Posterior vena cava (tissue), 2 donors: ENCODE results near the gene SNPH. TPM values are rescaled to one million over a fixed set of nuclear protein-coding genes. Genes with fewer than 3 reads are reported as not detected.
"Not testable (repeated sequence)": the region's sequence is repeated elsewhere in the genome, so short reads cannot be mapped to it uniquely, and the experiment has no call there.

Source experiments
- DNase-seq: peaks from one replicate; pipeline ENCODE4 v3.0.0-alpha.2; 2020; ENCODE audit warnings: low spot score
- intact Hi-C, 2 donors: fragments of 100-400 bp; cut with DNase I; formaldehyde crosslinking; loops; one replicate each; pipeline versions ENCODE4 v1.14.1 to v1.14.2; 2022 to 2023
- total RNA-seq, 2 donors: library from RNA; stranded (reverse); fragmentation: NEBNext Ultra II Directional; extraction: Animal tissue kit (Norgen Biotek cat#: 25700); gene quantifications; one replicate each; pipeline ENCODE4 v1.2.1, GENCODE V29; 2021
- donor health status: DM: yes; HTN: yes; CAD: no.
- donor health status: DM: yes; HTN: yes; CAD: no.

SNPH gene
- total RNA-seq, 2 donors from 2014 or later, result 8.9 to 11.9 TPM

DNA sequence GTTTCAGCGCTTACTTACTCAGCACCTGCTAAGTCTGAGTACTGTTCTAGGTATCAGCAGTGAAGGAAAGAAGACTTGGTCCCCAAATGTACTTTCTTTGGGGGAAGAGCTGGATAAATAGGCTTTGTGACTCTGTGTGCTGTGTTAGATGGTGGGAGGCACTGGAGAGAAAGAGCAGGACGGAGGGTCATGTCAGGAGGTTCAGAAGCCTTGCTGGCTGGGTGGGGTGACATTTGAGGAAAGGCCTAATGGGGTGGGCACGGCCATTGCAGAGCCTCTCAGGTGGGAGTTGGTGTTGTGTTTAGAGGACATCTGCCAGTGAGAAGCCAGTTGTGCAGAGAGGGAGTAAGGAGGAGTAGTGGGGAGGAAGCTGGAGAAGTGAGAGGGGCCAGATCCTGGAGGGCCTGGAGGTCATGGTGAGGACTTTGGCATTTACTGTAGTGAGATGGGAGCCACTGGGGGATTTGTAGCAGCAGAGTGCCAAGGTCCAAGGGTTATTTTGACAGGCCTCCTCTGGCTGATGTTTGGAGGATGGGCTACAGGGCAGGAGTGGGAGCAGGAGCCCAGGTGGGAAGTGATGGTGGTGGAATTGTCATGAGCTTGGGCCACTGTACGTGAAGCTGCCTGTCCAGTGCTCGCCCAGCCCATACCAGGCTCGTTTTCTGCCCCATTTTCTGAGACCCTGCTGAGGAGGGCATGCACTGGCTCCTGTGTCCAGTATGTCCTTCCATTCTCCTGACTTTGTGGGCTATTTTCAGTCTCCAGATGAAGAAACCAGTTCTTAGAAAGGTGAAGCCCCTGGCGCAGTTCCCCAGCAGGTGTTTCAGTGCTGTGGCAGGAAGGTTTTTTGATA lies 62.0 kb downstream of the SNPH start:
- peak; percentile 43 for DNase-seq
- intact Hi-C loops, result loop anchor here in 1 of 2 donors (5.0 kb wide), 1 partner anchor 64 kb away; the partner anchor contains the start of gene FKBP1A

DNA sequence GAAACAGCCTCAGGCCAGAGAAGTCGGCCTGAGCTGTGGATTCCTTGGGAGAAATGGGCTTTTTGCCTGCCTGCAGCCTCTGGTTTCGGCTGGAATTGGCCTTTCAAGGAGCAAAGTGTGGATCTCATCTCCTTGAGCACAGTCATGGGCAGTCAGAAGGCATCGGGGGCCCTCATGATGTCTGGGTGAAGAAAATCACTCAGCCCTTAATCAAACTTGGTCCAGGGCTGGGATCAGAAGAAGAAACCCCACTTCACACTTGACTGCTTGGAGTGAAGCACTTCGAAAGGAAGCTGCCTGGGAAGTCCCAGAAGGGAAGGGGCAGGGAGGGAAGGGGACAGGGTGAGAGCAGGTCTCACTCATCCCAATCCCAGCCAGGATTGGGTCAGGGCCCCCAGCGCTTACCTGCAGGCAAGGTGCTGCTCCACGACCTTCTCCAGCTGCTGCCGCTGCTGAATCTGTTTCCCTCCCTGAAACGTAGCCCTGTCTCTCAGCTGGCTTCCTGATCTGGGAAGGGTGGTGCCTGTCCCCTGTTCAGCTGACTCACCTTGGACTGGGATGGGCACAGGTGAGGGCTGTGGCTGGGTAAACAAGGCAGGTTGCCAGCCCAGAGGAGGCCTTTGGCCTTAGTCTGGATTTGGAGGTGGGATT lies 62.7 kb downstream of the SNPH start, which contains the start of gene SDCBP2:
TSS of gene SDCBP2 (minus strand) at position 460 of the 651 bp plus-strand sequence. CDS start 8,723 bp downstream, outside the sequence.
- intact Hi-C loops, result loop anchor here (1.0 to 5.0 kb wide), 2 partner anchors 24 to 63 kb away; partner anchors contain the start of gene FKBP1A (in 1 of the 2)
- DNase-seq, result peak; percentile 41

DNA sequence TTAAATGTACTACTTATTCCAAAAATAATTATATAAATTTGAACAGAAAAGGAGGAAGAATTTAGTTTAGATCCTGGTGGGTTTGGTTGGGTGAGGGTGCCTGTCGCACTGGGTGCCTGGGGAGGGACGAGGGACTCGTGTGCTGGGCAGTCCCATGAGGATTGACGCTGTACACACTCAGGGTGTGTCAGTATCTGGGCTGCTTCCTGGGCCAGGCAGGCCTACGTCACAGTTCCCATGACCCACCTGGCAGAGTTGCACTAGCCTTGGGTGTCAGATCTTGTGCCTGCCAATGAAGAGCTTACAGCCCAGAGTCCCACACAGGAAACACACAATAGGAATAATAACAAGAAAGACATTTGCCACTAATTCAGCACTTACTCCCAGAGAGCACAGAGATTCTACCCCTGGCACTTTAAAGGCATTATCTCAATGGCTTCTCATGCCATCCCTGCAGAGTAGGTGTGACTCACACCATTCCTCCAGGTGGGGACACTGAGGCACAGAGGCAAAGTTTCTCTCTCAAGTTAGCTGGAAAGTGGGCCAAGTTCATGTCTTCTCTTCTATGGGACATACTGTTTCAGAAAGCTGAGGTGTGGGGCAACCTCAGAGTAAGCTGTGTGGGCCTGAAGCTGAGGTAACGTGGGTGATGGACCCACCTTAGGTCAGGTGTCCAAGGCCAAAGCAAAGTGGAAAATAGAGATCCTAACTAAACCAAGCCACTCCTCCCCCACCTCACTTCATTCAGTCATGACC lies 64.2 kb downstream of the SNPH start:
- peak; percentile 87 for DNase-seq
- intact Hi-C loops, result no loop called here

DNA sequence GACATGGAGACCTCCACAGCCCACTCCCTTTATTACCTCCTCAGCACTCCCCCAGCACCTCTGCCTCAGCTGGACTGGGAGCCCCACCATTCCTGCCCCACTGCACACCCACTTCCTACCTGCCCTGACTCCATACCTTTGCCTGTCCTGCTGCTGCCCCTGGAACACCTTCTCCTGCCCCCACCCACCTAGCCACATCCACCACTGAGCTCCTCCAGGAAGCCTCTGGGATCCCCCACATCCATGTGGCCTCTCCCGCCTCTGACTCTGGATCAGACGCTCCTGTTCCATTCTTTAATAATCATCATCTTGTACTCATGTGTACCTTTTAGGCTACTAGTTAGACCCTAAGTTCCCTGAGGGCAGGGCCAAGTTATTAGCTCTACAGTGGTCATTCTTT lies 65.0 kb downstream of the SNPH start:
- intact Hi-C loops, result no loop called here
- peak; percentile 50 for DNase-seq

DNA sequence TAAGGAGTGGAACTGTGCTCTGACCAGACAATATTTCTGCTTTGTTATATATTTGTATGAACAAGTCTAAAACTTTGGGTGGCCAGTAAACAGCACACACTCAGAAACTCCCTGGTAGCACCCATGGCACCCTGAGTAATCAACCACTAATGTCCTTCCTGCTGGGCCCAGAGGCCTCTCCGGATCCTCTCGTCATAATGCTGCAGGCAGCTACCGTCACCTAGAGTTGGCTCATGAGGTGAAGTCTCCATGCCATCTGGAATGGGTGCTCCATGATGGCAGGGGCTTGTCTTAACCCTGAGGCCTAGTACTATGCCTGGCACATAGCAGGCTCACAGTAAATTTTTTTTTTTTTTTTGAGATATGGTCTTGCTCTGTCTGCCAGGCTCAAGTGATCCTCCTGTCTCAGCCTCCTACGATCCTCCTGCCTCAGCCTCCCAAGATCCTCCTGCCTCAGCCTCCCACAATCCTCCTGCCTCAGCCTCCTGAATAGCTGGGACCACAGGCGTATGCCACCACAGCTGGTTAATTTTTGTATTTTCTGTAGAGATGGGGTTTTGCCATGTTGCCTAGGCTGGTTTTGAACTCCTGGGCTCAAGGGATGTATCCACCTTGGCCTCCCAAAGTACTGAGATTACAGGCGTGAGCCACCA lies 65.8 kb downstream of the SNPH start:
- peak; percentile 26 for DNase-seq
- intact Hi-C loops, result no loop called here

DNA sequence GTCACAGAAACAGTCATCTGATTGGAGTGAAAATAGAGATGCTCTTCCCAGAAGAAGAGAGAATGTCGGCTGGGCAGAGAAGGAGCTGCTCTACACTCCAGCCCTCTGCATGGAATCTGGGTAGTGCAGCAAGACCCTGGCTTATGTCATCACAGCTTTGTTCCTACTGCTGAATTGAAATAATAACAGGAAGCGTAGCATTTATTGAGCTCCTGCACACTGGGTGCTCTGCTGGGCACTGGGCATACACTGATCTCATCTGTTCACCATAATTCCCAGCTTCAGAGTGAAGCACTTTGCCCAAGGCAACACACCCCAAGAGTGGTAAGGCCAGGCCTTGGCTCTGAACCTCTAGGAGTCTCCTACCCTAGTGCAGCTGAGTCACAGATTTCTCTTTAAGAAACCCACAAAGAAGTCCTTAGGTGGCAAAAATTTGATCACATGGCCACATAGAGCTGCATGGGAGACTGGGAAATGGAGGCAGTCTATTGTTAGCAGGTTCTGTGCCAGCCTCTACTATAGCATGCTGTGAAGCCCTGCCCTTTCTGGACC lies 66.7 kb downstream of the SNPH start:
- intact Hi-C loops, result no loop called here

DNA sequence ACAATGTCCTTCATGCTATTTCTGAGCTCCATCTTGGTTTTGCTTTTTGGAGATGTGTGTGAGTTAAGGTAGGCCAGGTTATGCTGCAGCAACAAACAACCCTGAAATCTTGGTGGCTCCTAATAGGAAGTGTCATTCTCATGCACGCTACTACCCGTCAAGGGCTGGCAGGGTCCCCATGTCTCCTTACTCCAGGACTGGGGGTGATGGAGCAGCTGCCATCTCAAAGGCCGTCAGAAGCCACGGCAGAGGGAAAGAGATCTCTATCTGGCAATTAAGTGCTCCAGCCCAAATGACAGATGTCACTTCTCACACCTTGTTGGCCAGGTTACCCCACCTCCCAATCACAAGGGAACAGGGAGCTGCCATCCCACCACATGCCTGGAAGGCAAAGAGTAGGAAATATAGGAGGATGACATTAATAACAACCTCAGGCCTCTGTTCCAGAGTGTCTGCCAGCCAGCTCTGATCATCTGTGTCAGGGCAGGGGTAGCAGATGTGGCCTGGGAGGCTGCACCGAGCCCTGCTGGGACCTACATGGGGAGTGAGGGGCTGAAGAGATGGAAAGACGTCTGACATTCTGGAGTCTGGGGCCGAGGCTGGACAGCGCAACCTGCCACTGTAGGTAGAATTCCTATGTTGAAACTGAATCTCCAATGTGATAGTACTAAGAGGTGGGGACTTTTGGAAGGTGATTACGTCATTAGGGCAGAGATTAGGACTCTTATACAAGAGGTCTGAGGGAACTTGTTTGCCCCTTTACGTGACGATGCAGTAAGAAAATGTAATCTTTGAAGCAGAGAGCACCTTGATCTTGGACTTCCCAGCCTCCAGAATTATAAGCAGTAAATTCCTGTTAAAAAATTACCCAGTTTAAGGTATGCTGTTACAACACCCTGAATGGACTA lies 67.6 kb downstream of the SNPH start:
- DNase-seq, result peak; percentile 30
- intact Hi-C loops, result no loop called here

More for the DNA sequence above, 66.7 kb downstream of the SNPH start:
- DNase-seq, result peak; percentile 12

DNA sequence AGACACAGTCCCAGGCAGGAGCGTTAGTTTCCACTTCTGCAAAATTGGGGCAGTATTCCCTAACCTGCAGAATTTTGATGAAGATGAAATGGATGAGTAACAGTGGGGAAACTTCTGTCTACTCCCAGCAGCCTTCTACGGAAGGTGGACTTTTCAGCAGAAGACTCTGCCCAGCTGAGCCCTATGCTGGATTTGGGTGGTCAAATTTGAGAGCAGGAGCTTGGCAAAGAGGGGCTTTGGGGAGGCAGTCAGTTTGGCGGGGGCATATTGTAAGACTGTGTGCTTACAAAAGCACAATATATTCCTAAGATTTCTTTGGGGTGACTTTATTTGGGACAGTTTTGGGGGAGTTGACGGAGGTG lies 68.3 kb downstream of the SNPH start:
- peak; percentile 9 for DNase-seq
- intact Hi-C loops, result no loop called here

DNA sequence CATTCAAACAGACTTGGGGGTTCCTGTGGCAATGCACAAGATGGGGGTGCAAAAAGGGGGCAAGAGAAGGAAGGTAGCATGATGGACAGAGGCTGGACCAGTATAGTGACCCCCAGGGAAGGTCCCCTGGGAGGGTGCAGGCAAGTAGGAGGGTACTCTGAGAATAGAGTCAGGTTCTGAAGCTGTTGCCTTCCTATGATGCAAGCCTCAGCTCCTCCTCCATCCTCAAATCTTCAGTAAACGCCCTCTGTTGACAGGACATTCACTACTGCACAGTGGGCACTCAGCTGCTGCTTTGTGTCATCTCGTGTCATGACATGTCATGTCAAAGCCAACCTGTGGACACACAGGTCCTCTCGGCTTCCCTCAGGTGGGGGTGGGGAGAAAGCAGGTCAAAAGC lies 68.7 kb downstream of the SNPH start:
- intact Hi-C loops, result no loop called here
- peak; percentile 16 for DNase-seq

DNA sequence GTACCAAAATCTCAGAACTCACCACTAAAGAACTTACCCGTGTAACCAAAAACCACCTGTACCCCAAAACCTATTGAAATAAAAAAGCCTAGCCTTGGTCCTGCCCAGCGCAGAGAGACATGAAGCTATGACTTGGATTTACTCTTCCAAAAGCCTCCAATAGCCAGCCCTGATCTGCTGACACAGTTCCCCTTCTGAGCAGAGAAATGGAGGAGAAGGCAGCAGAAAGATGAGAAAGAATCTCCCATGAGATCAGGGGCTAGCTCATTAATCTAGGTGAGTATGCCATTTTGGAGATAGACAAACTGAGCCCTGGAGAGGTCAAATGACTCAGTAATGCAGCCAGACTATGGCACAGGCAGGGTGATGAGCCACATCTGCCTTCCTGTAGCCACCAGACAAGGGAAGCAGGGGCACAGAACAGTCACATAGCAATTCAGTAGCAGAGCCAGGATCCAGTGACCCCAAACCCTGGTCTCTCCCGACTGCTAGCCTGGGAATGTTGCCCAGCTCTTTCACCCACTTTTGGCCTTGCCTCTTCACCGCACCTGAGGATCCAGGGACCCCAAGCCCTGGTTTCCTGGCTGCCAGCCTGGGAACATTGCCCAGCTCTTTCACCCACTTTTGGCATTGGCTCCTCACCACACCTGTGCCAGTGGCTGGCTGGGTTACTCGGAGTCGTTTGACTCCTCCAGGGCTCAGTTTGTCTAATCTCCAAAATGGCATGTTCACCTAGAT lies 70.0 kb downstream of the SNPH start:
- DNase-seq, result peak; percentile 38
- intact Hi-C loops, result no loop called here

DNA sequence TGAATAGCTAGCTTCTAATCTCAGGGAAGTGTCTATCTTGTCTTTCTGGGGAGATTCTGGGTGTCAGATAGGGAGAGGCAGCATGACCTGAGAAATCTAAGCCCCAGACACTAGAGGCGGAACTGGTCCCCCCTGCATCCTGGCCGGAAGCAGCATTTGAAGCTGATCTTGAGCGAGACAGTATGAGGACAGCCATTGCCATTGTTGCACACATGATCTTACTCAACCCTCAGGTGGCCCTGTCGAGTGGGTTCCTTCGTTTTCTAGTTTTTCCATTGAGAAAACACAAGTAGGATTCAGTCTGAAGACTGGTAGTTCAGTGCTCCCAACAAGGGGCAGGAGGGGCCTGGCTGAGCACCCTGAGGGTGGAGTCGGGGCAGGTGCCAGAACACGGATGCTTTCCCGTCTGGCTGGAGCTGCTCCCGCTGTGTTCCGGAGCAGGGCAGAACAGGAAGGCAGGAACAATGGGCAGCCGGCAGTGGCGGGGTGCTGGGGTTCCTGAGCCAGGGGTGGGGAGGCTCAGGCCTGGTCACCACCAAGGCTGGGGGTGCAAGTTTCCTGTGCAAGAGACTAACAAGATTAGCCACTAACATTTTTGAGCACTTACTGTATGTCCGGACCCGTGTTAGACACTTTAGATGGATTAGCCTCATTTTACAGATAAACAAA lies 70.7 kb downstream of the SNPH start:
- intact Hi-C loops, result no loop called here
- peak; percentile 92 for DNase-seq

DNA sequence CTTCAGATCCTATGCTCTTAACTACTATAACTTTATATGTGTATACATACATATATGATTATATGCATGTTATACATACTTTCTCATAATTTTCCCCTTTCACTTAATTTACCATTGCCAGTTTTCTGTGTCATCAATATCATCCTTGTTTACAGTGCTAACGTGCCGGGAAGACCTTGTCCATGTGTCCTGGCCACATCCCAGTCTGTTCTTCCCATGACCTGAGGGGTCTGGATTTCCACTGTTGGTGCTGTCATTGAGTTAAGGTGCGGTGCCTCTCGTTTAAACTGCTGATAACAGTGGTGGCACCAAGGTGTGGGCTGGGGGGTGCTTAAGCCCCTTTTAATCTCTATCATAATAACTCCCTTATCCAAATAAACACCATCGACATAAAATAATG lies 71.3 kb downstream of the SNPH start:
- no peak for DNase-seq
- intact Hi-C loops, result no loop called here

DNA sequence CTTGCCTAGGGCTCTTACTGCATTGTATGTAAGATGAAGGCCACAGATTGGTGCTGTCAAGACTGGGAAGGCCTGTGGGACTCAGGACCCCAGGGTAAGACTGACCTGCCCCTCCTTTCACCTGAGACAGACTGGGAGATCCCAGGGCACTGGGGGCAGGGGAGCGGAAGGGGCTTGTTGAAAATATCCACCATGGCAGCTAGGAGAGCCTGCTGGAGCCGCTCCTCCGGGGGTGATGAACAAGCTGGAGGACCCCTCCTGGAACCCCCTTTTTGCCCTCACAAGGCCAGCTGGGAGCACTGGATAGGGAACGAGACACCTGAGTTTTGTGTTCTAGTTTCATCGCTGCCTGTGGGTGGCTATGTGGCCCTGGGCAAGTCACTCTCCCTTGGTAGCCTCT lies 72.0 kb downstream of the SNPH start:
- DNase-seq, result no peak
- intact Hi-C loops, result no loop called here

DNA sequence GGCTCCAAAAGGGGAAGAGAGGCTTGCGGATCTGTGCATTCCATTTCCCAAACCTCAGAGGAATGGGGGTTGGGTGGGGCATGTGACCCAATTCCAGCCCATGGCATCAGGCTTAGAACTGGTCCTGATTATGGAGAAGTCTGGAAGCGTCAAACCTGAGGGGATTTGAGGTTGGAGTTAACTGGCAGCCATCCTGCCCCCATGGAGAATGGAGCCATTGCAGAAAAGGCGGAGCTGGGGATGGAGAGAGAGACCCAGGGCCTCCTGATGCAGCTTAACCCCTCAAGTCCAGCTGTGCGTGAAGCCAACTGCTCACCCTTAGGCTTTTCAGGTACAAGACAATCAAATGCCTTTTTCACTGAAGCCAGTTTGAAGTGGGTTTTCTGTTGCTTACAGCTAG lies 72.7 kb downstream of the SNPH start:
- intact Hi-C loops, result no loop called here
- no peak for DNase-seq

DNA sequence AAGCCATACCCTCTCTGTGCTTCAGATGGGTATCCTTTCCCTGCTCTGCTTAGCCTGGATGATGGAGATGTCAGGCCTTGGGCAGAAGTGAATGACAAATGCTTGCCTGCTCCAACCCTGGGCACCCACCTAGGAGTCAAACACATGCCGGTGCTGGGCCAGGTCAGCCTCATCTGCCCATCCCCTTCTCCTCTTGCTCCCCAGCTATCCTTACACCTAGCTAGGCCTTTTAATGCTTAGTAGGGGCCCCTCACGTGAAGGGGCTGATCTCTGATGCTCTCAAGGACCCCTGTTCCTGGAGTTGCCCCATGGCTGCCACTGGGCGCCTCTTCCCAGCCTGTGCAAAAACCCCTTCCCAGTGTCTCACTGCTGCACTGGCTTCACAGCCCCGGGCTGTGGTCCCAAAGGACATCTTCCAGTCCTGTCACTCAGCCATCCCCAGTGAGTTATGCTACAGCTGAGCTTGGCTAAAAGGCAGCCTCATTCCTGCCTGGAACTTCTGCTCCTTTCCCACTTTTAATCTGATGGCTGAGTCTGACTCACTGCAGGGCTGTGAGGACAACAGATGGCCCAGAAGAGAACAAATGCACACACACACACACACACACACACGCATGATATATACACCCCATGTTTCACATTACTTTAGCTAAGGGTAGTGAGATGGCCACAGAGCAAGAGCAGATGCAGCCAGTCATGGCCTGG lies 75.6 kb downstream of the SNPH start:
- peak; percentile 46 for DNase-seq
- intact Hi-C loops, result no loop called here

DNA sequence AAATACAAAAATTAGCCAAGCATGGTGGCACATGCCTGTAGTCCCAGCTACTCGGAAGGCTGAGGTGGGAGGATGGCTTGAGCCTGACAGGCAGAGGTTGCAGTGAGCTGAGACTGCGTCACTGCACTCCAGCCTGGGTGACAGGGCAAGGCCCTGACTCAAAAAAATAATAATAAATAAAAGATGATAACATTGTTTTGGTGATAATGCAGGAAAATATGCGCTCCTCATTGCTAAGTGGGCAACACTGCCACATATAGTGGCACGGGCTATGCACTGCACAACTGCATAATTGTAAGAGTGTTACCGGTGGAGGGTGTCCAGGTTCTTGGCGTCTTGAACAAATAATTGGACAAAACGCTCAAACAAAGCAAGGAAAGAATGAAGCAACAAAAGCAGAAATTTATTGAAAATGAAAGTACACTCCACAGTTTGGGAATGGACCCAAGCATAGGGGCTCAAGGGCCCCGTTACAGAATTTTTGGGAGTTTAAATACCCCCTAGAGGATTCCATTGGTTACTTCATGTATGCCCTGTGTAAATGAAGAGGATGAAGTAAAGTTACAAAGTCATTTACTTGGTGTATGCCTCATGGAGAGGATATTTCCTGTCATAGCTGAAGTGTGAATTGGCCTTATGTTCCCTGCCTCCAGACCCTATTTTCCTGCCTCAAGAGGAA lies 77.5 kb downstream of the SNPH start:
- DNase-seq, intact Hi-C loops: not testable (repeated sequence)
